Osteocyte (in vitro differentiated cells): ENCODE data around the gene ERI2. TPM values are rescaled to one million over a fixed set of nuclear protein-coding genes. Genes with fewer than 3 reads are reported as not detected.

Source experiments
- DNase-seq: peaks from one replicate; pipeline ENCODE4 v3.0.0; 2021; ENCODE audit warnings: mixed read lengths; ENCODE audit not compliant: unreplicated experiment; ENCODE audit errors: extremely low spot score
- H3K27ac Mint-ChIP-seq: one replicate; pipeline ENCODE4 v1.8.0; 2021; ENCODE audit warnings: mild to moderate bottlenecking, mixed read lengths; ENCODE audit not compliant: unreplicated experiment
- H3K27me3 Mint-ChIP-seq: one replicate; pipeline ENCODE4 v1.8.0; 2021; ENCODE audit warnings: mixed read lengths; ENCODE audit not compliant: unreplicated experiment
- H3K36me3 Mint-ChIP-seq: one replicate; pipeline ENCODE4 v1.8.0; 2021; ENCODE audit warnings: mixed read lengths; ENCODE audit not compliant: unreplicated experiment
- H3K4me1 Mint-ChIP-seq: one replicate; pipeline ENCODE4 v1.8.0; 2021; ENCODE audit warnings: mixed read lengths; ENCODE audit not compliant: unreplicated experiment
- H3K4me3 Mint-ChIP-seq: one replicate; pipeline ENCODE4 v1.8.0; 2021; ENCODE audit warnings: mild to moderate bottlenecking, moderate library complexity, mixed read lengths; ENCODE audit not compliant: unreplicated experiment
- H3K9me3 Mint-ChIP-seq: one replicate; pipeline ENCODE4 v1.8.0; 2021; ENCODE audit warnings: mixed read lengths; ENCODE audit not compliant: unreplicated experiment
- total RNA-seq: library from RNA; stranded (reverse); gene quantifications from 2 replicates; pipeline ENCODE4 v1.2.1, GENCODE V29; 2021
- TF ChIP-seq, protein P1 (sequence below): fragments of 200-600 bp; sonication (generic); IDR thresholded peaks from 2 replicates; pipeline ENCODE4 v1.5.0; 2021; ENCODE audit warnings: antibody characterized with exemption, mild to moderate bottlenecking, moderate library complexity

ERI2 gene
- total RNA-seq, 1 donor from 2014 or later: 16.6 TPM

DNA sequence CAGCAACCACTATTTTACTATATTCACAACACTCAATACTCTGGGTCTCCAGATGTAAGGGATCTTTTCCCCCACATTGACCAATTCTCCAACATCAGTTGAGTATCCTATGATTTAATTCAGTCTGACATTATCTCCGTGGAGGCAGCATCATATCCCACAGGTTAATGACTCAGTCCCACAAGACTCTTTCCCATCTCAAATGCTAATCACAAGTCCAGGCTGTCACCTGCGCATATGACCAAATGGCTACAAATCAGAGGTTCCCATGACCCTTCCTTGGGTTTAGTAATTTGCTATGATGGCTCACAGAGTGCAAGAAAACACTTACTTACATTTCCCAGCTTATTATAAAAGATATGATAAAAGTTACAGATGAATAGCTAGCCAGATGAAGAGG, 23.8 kb downstream of the ERI2 start:
- Mint-ChIP-seq H3K4me1 (no peaks in the 10 kb centered on the region), H3K27me3 (peaks cover 6% of the 10 kb centered on the region), H3K36me3 (no peaks in the 10 kb centered on the region), H3K4me3 (no peak overlapping the region), H3K27ac (no peak overlapping the region), H3K9me3 (no peaks in the 10 kb centered on the region)
- DNase-seq: no peak
- TF ChIP-seq, protein P1, sequence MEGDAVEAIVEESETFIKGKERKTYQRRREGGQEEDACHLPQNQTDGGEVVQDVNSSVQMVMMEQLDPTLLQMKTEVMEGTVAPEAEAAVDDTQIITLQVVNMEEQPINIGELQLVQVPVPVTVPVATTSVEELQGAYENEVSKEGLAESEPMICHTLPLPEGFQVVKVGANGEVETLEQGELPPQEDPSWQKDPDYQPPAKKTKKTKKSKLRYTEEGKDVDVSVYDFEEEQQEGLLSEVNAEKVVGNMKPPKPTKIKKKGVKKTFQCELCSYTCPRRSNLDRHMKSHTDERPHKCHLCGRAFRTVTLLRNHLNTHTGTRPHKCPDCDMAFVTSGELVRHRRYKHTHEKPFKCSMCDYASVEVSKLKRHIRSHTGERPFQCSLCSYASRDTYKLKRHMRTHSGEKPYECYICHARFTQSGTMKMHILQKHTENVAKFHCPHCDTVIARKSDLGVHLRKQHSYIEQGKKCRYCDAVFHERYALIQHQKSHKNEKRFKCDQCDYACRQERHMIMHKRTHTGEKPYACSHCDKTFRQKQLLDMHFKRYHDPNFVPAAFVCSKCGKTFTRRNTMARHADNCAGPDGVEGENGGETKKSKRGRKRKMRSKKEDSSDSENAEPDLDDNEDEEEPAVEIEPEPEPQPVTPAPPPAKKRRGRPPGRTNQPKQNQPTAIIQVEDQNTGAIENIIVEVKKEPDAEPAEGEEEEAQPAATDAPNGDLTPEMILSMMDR: no peak

DNA sequence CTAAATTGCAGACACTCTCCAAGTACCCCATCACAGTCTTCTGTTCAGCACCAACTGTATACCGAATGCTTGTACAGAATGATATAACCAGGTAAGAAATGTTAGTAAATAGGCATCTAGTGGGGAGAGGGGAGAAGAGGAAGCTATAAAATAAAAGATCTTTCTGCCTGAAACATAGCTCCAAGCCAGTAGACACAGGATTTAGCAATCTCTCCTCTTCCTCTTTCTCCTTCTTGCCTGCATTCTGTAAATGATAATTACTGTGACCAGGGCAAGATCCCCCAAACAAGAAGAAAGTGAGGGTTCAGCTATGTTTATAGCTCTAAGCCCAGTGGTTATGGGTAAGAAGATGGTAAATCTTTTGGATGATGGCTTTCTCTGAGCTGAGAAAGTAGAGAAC, 24.6 kb downstream of the ERI2 start:
- Mint-ChIP-seq H3K36me3 (no peaks in the 10 kb centered on the region), H3K27me3 (peaks cover 6% of the 10 kb centered on the region), H3K9me3 (no peaks in the 10 kb centered on the region), H3K27ac (no peak overlapping the region), H3K4me1 (no peaks in the 10 kb centered on the region), H3K4me3 (no peak overlapping the region)
- TF ChIP-seq, protein P1: no peak
- DNase-seq: no peak

- Mint-ChIP-seq H3K27me3 (peaks cover 24% of the 10 kb centered on the region), H3K36me3 (no peaks in the 10 kb centered on the region), H3K4me1 (no peaks in the 10 kb centered on the region), H3K4me3 (no peak overlapping the region), H3K27ac (no peak overlapping the region), H3K9me3 (no peaks in the 10 kb centered on the region)
- TF ChIP-seq, protein P1: peak; percentile 59
- DNase-seq: no peak
Measured at GRCh38 chr16:20774703-20775362, 31.4 kb downstream of the ERI2 start.

- Mint-ChIP-seq H3K4me3 (no peak overlapping the region), H3K4me1 (no peaks in the 10 kb centered on the region), H3K27me3 (peaks cover 24% of the 10 kb centered on the region), H3K36me3 (no peaks in the 10 kb centered on the region), H3K27ac (no peak overlapping the region), H3K9me3 (no peaks in the 10 kb centered on the region)
- DNase-seq: no peak
- TF ChIP-seq, protein P1: no peak
Measured at GRCh38 chr16:20773679-20774078, 32.6 kb downstream of the ERI2 start.

DNA sequence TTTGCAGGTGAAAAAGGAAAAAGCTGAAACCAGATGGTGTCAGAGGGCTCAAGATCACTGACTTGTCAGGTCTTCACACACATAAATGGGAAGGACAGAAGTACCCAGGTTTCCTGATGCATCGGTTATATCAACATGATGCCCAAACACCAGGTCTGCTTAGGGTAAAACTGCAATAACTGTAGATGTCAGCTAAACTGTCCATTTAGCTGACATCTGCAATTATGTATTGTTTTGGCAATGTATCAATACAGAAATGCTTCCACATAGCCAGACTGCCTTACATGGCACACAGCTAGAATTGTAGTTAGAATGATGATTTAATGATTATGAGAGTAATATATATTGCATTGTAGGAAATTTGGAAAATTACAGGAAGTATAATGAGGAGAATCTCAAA, 37.5 kb downstream of the ERI2 start:
- Mint-ChIP-seq H3K36me3 (no peaks in the 10 kb centered on the region), H3K4me1 (peaks cover 2% of the 10 kb centered on the region), H3K4me3 (no peak overlapping the region), H3K27ac (no peak overlapping the region), H3K9me3 (no peaks in the 10 kb centered on the region), H3K27me3 (peaks cover 41% of the 10 kb centered on the region)
- DNase-seq: no peak
- TF ChIP-seq, protein P1: no peak
